Transverse colon (tissue), 3 donors: ENCODE data around the gene TMEM201.

ENCODE experiments used
- EP300 ChIP-seq: sonication (generic); formaldehyde crosslinking; IDR thresholded peaks from one replicate; pipeline ENCODE4 v1.6.1; 2017; ENCODE audit warnings: antibody characterized with exemption, low read depth
- POLR2AphosphoS5 ChIP-seq, 3 donors: sonication (generic); formaldehyde crosslinking; IDR thresholded peaks; one replicate each; pipeline ENCODE4 v1.6.1; 2016; ENCODE audit warnings: antibody characterized with exemption in 3 of 3

GRCh38 chr1:9615316-9616063 is 26.8 kb downstream of the TMEM201 start:
- TF ChIP-seq POLR2AphosphoS5 (IDR thresholded peaks at IDR 0.05) (no peak), EP300 (no peak)
